CD4-positive, alpha-beta T cell treated with Interferon alpha-2 for 1 hour (primary cell): ENCODE data around the gene NCLN.
A peak's percentile ranks its signal among the peaks of the same experiment; 100 is the strongest.
"Not testable (repeated sequence)": the region's sequence is repeated elsewhere in the genome, so short reads cannot be mapped to it uniquely, and the experiment has no call there.

Experiments
- DNase-seq, 2 donors: peaks; one replicate each; pipeline ENCODE4 v3.0.0-alpha.2; 2020 to 2022

Gene NCLN

GRCh38 chr19:3185461-3186159, at the start of gene NCLN:
NCLN (plus strand) TSS chr19:3185930; CDS start chr19:3186031, 101 bp downstream.
- DNase-seq = peak; percentile 91 to 95

GRCh38 chr19:3135961-3136683, 49.6 kb upstream of the NCLN start, which contains the start of gene GNA15:
GNA15 (plus strand) TSS chr19:3136033; CDS start chr19:3136451, 418 bp downstream.
- DNase-seq = peak; percentile 67 to 71

- DNase-seq = no peak
These were observed 49.1 kb upstream of the NCLN start for GRCh38 chr19:3136684-3137055.

- DNase-seq = no peak
These were observed 48.6 kb upstream of the NCLN start for GRCh38 chr19:3137119-3137518.

GRCh38 chr19:3138268-3138667, 47.5 kb upstream of the NCLN start:
- no peak for DNase-seq

GRCh38 chr19:3140667-3141038, 45.1 kb upstream of the NCLN start:
- no peak for DNase-seq

GRCh38 chr19:3142292-3142670, 43.4 kb upstream of the NCLN start:
- DNase-seq = no peak

GRCh38 chr19:3142781-3143337, 42.9 kb upstream of the NCLN start:
- no peak for DNase-seq

- peak in 1 of 2 donors; percentile 47 for DNase-seq
These were observed 39.6 kb upstream of the NCLN start for GRCh38 chr19:3145909-3146676.

GRCh38 chr19:3146677-3147100, 39.0 kb upstream of the NCLN start:
- DNase-seq = peak; percentile 50 to 69

- no peak for DNase-seq
These were observed 37.2 kb upstream of the NCLN start for GRCh38 chr19:3148503-3148902.

GRCh38 chr19:3149089-3149488, 36.6 kb upstream of the NCLN start:
- no peak for DNase-seq

GRCh38 chr19:3149526-3150505, 35.9 kb upstream of the NCLN start:
- DNase-seq = no peak

GRCh38 chr19:3150739-3151329, 34.9 kb upstream of the NCLN start:
- no peak for DNase-seq

- DNase-seq = no peak
These were observed 33.9 kb upstream of the NCLN start for GRCh38 chr19:3151563-3152418.

- DNase-seq = no peak
These were observed 33.3 kb upstream of the NCLN start for GRCh38 chr19:3152419-3152780.

GRCh38 chr19:3153286-3154230, 32.2 kb upstream of the NCLN start:
- DNase-seq = no peak

- DNase-seq = not testable (repeated sequence)
These were observed 31.3 kb upstream of the NCLN start for GRCh38 chr19:3154447-3154846.

GRCh38 chr19:3154957-3155736, 30.6 kb upstream of the NCLN start:
- peak; percentile 89 to 92 for DNase-seq
